ENCODE results near the gene CNTN4. TPM values are rescaled to one million over a fixed set of nuclear protein-coding genes. Genes with fewer than 3 reads are reported as not detected.
"Not testable (repeated sequence)": the region's sequence is repeated elsewhere in the genome, so short reads cannot be mapped to it uniquely, and the experiment has no call there.

The CNTN4 gene
- total RNA-seq, 1 donor from 2014 or later, result 11.0 TPM

GRCh38 chr3:2819571-2819970 is 720.9 kb downstream of the CNTN4 start:
- H3K9ac ChIP-seq (ENCODE audit: low read depth in 1 of 3, low read length in 3 of 3), result no peak overlapping the region
- H3K27ac ChIP-seq (ENCODE audit: low read depth, low read length), result no peak overlapping the region
- no peaks in the 10 kb centered on the region for H3K9me3 ChIP-seq (ENCODE audit: control insufficient read depth in 3 of 3, low read length in 3 of 3)
- no peaks in the 10 kb centered on the region for H3K36me3 ChIP-seq (ENCODE audit: control insufficient read depth in 3 of 3, insufficient read depth in 3 of 3, low read length in 3 of 3)
- no peak overlapping the region for H3K4me3 ChIP-seq (ENCODE audit: low read length in 3 of 3)
- H3K27me3 ChIP-seq (ENCODE audit: control insufficient read depth in 3 of 3, insufficient read depth in 3 of 3, low read length in 3 of 3), result no peaks in the 10 kb centered on the region
- H3K4me1 ChIP-seq (ENCODE audit: control insufficient read depth in 3 of 3, insufficient read depth in 3 of 3, low read length in 3 of 3), result no peaks in the 10 kb centered on the region

- not testable (repeated sequence) for H3K9ac ChIP-seq (ENCODE audit: low read depth in 1 of 3, low read length in 3 of 3); H3K27me3 ChIP-seq (ENCODE audit: control insufficient read depth in 3 of 3, insufficient read depth in 3 of 3, low read length in 3 of 3); H3K36me3 ChIP-seq (ENCODE audit: control insufficient read depth in 3 of 3, insufficient read depth in 3 of 3, low read length in 3 of 3); H3K4me3 ChIP-seq (ENCODE audit: low read length in 3 of 3); H3K4me1 ChIP-seq (ENCODE audit: control insufficient read depth in 3 of 3, insufficient read depth in 3 of 3, low read length in 3 of 3); H3K9me3 ChIP-seq (ENCODE audit: control insufficient read depth in 3 of 3, low read length in 3 of 3); H3K27ac ChIP-seq (ENCODE audit: low read depth, low read length)
Measured at GRCh38 chr3:2820982-2821381, 722.3 kb downstream of the CNTN4 start.

GRCh38 chr3:2822611-2823010 is 723.9 kb downstream of the CNTN4 start:
- Histone ChIP-seq H3K9ac (ENCODE audit: low read depth in 1 of 3, low read length in 3 of 3) (no peak overlapping the region), H3K9me3 (ENCODE audit: control insufficient read depth in 3 of 3, low read length in 3 of 3) (no peaks in the 10 kb centered on the region), H3K4me1 (ENCODE audit: control insufficient read depth in 3 of 3, insufficient read depth in 3 of 3, low read length in 3 of 3) (no peaks in the 10 kb centered on the region), H3K27ac (ENCODE audit: low read depth, low read length) (no peak overlapping the region), H3K36me3 (ENCODE audit: control insufficient read depth in 3 of 3, insufficient read depth in 3 of 3, low read length in 3 of 3) (no peaks in the 10 kb centered on the region), H3K27me3 (ENCODE audit: control insufficient read depth in 3 of 3, insufficient read depth in 3 of 3, low read length in 3 of 3) (no peaks in the 10 kb centered on the region), H3K4me3 (ENCODE audit: low read length in 3 of 3) (no peak overlapping the region)

GRCh38 chr3:2823031-2823430 is 724.4 kb downstream of the CNTN4 start:
- H3K27ac ChIP-seq (ENCODE audit: low read depth, low read length), result no peak overlapping the region
- H3K36me3 ChIP-seq (ENCODE audit: control insufficient read depth in 3 of 3, insufficient read depth in 3 of 3, low read length in 3 of 3), result no peaks in the 10 kb centered on the region
- H3K27me3 ChIP-seq (ENCODE audit: control insufficient read depth in 3 of 3, insufficient read depth in 3 of 3, low read length in 3 of 3), result no peaks in the 10 kb centered on the region
- no peak overlapping the region for H3K4me3 ChIP-seq (ENCODE audit: low read length in 3 of 3)
- H3K4me1 ChIP-seq (ENCODE audit: control insufficient read depth in 3 of 3, insufficient read depth in 3 of 3, low read length in 3 of 3), result no peaks in the 10 kb centered on the region
- H3K9me3 ChIP-seq (ENCODE audit: control insufficient read depth in 3 of 3, low read length in 3 of 3), result no peaks in the 10 kb centered on the region
- H3K9ac ChIP-seq (ENCODE audit: low read depth in 1 of 3, low read length in 3 of 3), result no peak overlapping the region

- Histone ChIP-seq H3K27ac (ENCODE audit: low read depth, low read length) (no peak overlapping the region), H3K27me3 (ENCODE audit: control insufficient read depth in 3 of 3, insufficient read depth in 3 of 3, low read length in 3 of 3) (no peaks in the 10 kb centered on the region), H3K4me3 (ENCODE audit: low read length in 3 of 3) (no peak overlapping the region), H3K4me1 (ENCODE audit: control insufficient read depth in 3 of 3, insufficient read depth in 3 of 3, low read length in 3 of 3) (no peaks in the 10 kb centered on the region), H3K36me3 (ENCODE audit: control insufficient read depth in 3 of 3, insufficient read depth in 3 of 3, low read length in 3 of 3) (no peaks in the 10 kb centered on the region), H3K9me3 (ENCODE audit: control insufficient read depth in 3 of 3, low read length in 3 of 3) (no peaks in the 10 kb centered on the region), H3K9ac (ENCODE audit: low read depth in 1 of 3, low read length in 3 of 3) (no peak overlapping the region)
Measured at GRCh38 chr3:2823437-2824211, 725.0 kb downstream of the CNTN4 start.

GRCh38 chr3:2826036-2826435 is 727.4 kb downstream of the CNTN4 start:
- H3K9ac ChIP-seq (ENCODE audit: low read depth in 1 of 3, low read length in 3 of 3), result no peak overlapping the region
- H3K27me3 ChIP-seq (ENCODE audit: control insufficient read depth in 3 of 3, insufficient read depth in 3 of 3, low read length in 3 of 3), result no peaks in the 10 kb centered on the region
- no peak overlapping the region for H3K4me3 ChIP-seq (ENCODE audit: low read length in 3 of 3)
- H3K36me3 ChIP-seq (ENCODE audit: control insufficient read depth in 3 of 3, insufficient read depth in 3 of 3, low read length in 3 of 3), result no peaks in the 10 kb centered on the region
- no peak overlapping the region for H3K27ac ChIP-seq (ENCODE audit: low read depth, low read length)
- H3K9me3 ChIP-seq (ENCODE audit: control insufficient read depth in 3 of 3, low read length in 3 of 3), result no peaks in the 10 kb centered on the region
- H3K4me1 ChIP-seq (ENCODE audit: control insufficient read depth in 3 of 3, insufficient read depth in 3 of 3, low read length in 3 of 3), result no peaks in the 10 kb centered on the region

- Histone ChIP-seq H3K27ac (ENCODE audit: low read depth, low read length) (no peak overlapping the region), H3K9ac (ENCODE audit: low read depth in 1 of 3, low read length in 3 of 3) (no peak overlapping the region), H3K36me3 (ENCODE audit: control insufficient read depth in 3 of 3, insufficient read depth in 3 of 3, low read length in 3 of 3) (no peaks in the 10 kb centered on the region), H3K4me3 (ENCODE audit: low read length in 3 of 3) (no peak overlapping the region), H3K9me3 (ENCODE audit: control insufficient read depth in 3 of 3, low read length in 3 of 3) (no peaks in the 10 kb centered on the region), H3K27me3 (ENCODE audit: control insufficient read depth in 3 of 3, insufficient read depth in 3 of 3, low read length in 3 of 3) (no peaks in the 10 kb centered on the region), H3K4me1 (ENCODE audit: control insufficient read depth in 3 of 3, insufficient read depth in 3 of 3, low read length in 3 of 3) (no peaks in the 10 kb centered on the region)
Measured at GRCh38 chr3:2826453-2826852, 727.8 kb downstream of the CNTN4 start.

GRCh38 chr3:2837239-2837638 is 738.6 kb downstream of the CNTN4 start:
- Histone ChIP-seq H3K36me3 (ENCODE audit: control insufficient read depth in 3 of 3, insufficient read depth in 3 of 3, low read length in 3 of 3) (no peaks in the 10 kb centered on the region), H3K4me3 (ENCODE audit: low read length in 3 of 3) (no peak overlapping the region), H3K4me1 (ENCODE audit: control insufficient read depth in 3 of 3, insufficient read depth in 3 of 3, low read length in 3 of 3) (no peaks in the 10 kb centered on the region), H3K9me3 (ENCODE audit: control insufficient read depth in 3 of 3, low read length in 3 of 3) (no peaks in the 10 kb centered on the region), H3K27ac (ENCODE audit: low read depth, low read length) (no peak overlapping the region), H3K9ac (ENCODE audit: low read depth in 1 of 3, low read length in 3 of 3) (no peak overlapping the region), H3K27me3 (ENCODE audit: control insufficient read depth in 3 of 3, insufficient read depth in 3 of 3, low read length in 3 of 3) (no peaks in the 10 kb centered on the region)

- Histone ChIP-seq H3K4me1 (ENCODE audit: control insufficient read depth in 3 of 3, insufficient read depth in 3 of 3, low read length in 3 of 3) (no peaks in the 10 kb centered on the region), H3K4me3 (ENCODE audit: low read length in 3 of 3) (no peak overlapping the region), H3K36me3 (ENCODE audit: control insufficient read depth in 3 of 3, insufficient read depth in 3 of 3, low read length in 3 of 3) (no peaks in the 10 kb centered on the region), H3K9me3 (ENCODE audit: control insufficient read depth in 3 of 3, low read length in 3 of 3) (no peaks in the 10 kb centered on the region), H3K27me3 (ENCODE audit: control insufficient read depth in 3 of 3, insufficient read depth in 3 of 3, low read length in 3 of 3) (no peaks in the 10 kb centered on the region), H3K9ac (ENCODE audit: low read depth in 1 of 3, low read length in 3 of 3) (no peak overlapping the region), H3K27ac (ENCODE audit: low read depth, low read length) (no peak overlapping the region)
Measured at GRCh38 chr3:2837910-2838309, 739.2 kb downstream of the CNTN4 start.

- Histone ChIP-seq H3K4me3 (ENCODE audit: low read length in 3 of 3) (no peak overlapping the region), H3K4me1 (ENCODE audit: control insufficient read depth in 3 of 3, insufficient read depth in 3 of 3, low read length in 3 of 3) (no peaks in the 10 kb centered on the region), H3K9me3 (ENCODE audit: control insufficient read depth in 3 of 3, low read length in 3 of 3) (no peaks in the 10 kb centered on the region), H3K27ac (ENCODE audit: low read depth, low read length) (no peak overlapping the region), H3K36me3 (ENCODE audit: control insufficient read depth in 3 of 3, insufficient read depth in 3 of 3, low read length in 3 of 3) (no peaks in the 10 kb centered on the region), H3K27me3 (ENCODE audit: control insufficient read depth in 3 of 3, insufficient read depth in 3 of 3, low read length in 3 of 3) (no peaks in the 10 kb centered on the region), H3K9ac (ENCODE audit: low read depth in 1 of 3, low read length in 3 of 3) (no peak overlapping the region)
Measured at GRCh38 chr3:2838546-2839157, 740.0 kb downstream of the CNTN4 start.

Measured in skeletal muscle tissue (tissue), 4 donors.